ENCODE results near the gene C19orf85. TPM values are rescaled to one million over a fixed set of nuclear protein-coding genes. Genes with fewer than 3 reads are reported as not detected.

C19orf85 gene
- total RNA-seq, 1 donor from 2014 or later: not detected

DNA sequence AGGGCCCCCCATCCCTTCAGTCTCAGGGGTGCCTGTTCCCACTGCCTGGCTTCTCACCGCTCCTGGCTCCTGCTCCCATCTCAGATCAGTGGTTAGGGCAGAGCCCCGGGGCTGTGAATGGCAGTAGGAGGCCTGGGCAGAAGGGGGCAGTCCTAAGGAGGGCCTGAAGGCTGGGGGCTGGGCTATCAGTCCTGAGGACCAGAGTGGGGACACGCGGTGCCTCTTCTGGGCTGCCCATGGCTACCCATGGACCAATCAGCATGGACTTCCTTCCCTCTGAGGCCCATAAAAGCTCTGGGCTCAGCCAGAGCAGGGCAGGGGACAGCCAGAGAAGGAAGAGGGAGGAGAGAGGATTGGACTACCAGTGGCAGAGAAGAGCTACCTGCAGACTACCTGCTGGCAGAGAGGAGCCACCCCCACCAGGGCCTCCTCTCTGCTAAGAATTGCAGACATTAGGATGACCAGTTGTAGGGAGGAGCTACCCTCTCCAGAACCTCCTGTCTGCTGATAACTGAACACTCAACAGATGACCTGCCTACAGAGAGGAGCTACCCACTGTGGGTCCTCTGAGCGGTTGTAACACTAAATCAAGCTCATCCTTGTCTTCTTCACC lies 44.8 kb downstream of the C19orf85 start:
- Histone ChIP-seq H3K27me3 (peaks cover 19% of the 10 kb centered on the region), H3K4me2 (no peak overlapping the region), H3K36me3 (no peaks in the 10 kb centered on the region), H3K4me1 (no peaks in the 10 kb centered on the region), H3F3A (ENCODE audit: low read depth) (no peaks in the 10 kb centered on the region), H3K27ac (no peak overlapping the region), H3K79me2 (ENCODE audit: low read depth) (no peaks in the 10 kb centered on the region), H2AFZ (replicated peaks) (no peak overlapping the region), H4K20me1 (ENCODE audit: low read depth) (no peaks in the 10 kb centered on the region), H3K4me3 (no peak overlapping the region), H3K9ac (no peak overlapping the region), H3K9me3 (ENCODE audit: low read depth) (no peaks in the 10 kb centered on the region)
- TF ChIP-seq, protein P1, sequence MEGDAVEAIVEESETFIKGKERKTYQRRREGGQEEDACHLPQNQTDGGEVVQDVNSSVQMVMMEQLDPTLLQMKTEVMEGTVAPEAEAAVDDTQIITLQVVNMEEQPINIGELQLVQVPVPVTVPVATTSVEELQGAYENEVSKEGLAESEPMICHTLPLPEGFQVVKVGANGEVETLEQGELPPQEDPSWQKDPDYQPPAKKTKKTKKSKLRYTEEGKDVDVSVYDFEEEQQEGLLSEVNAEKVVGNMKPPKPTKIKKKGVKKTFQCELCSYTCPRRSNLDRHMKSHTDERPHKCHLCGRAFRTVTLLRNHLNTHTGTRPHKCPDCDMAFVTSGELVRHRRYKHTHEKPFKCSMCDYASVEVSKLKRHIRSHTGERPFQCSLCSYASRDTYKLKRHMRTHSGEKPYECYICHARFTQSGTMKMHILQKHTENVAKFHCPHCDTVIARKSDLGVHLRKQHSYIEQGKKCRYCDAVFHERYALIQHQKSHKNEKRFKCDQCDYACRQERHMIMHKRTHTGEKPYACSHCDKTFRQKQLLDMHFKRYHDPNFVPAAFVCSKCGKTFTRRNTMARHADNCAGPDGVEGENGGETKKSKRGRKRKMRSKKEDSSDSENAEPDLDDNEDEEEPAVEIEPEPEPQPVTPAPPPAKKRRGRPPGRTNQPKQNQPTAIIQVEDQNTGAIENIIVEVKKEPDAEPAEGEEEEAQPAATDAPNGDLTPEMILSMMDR (IDR thresholded peaks at IDR 0.05): no peak
- TF ChIP-seq EZH2 (IDR thresholded peaks at IDR 0.05) (no peak), EZH2phosphoT487 (IDR thresholded peaks at IDR 0.05) (no peak)
- Mint-ChIP-seq H3K9me3 (no peaks in the 10 kb centered on the region), H3K4me1 (peaks cover 5% of the 10 kb centered on the region), H3K27me3 (ENCODE audit: insufficient read depth, low read depth) (peaks cover 15% of the 10 kb centered on the region), H3K36me3 (no peaks in the 10 kb centered on the region), H3K4me3 (no peak overlapping the region), H3K27ac (no peak overlapping the region)
- DNase-seq (ENCODE audit: low spot score): no peak

DNA sequence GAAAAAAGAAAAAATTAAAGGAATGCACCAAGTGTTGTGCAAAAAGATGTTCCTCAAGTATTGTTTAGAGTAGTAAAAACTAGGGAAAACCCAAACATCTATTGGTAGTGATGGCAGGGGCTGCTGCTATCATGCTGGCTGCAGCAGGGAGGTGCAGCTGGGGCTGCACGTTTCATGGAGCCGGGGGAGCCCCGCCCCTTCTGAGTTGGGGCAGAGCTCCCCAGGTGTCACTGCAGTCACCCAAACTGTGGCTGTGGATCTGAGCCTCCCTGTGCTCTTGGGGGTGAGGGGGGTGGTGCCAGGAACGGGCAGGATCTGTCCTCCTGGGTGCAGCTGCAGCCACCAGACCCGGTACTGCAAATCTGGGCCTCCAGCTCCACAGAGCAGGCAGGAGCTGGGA lies 45.4 kb downstream of the C19orf85 start:
- H3K27ac Mint-ChIP-seq: no peak overlapping the region
- H3K4me1 ChIP-seq: no peaks in the 10 kb centered on the region
- H3K4me2 ChIP-seq: no peak overlapping the region
- no peak overlapping the region for H2AFZ ChIP-seq (replicated peaks)
- H3K4me1 Mint-ChIP-seq: peaks cover 5% of the 10 kb centered on the region
- no peak overlapping the region for H3K4me3 Mint-ChIP-seq
- H3K27me3 ChIP-seq: peaks cover 19% of the 10 kb centered on the region
- H3K27me3 Mint-ChIP-seq (ENCODE audit: insufficient read depth, low read depth): peaks cover 17% of the 10 kb centered on the region
- H3K9ac ChIP-seq: no peak overlapping the region
- H3K9me3 Mint-ChIP-seq: no peaks in the 10 kb centered on the region
- no peaks in the 10 kb centered on the region for H3K36me3 ChIP-seq
- H4K20me1 ChIP-seq (ENCODE audit: low read depth): no peaks in the 10 kb centered on the region
- H3F3A ChIP-seq (ENCODE audit: low read depth): no peaks in the 10 kb centered on the region
- no peak overlapping the region for H3K4me3 ChIP-seq
- no peaks in the 10 kb centered on the region for H3K36me3 Mint-ChIP-seq
- TF ChIP-seq, protein P1 (IDR thresholded peaks at IDR 0.05): no peak
- TF ChIP-seq EZH2phosphoT487 (IDR thresholded peaks at IDR 0.05): no peak
- no peak for TF ChIP-seq EZH2 (IDR thresholded peaks at IDR 0.05)
- no peak overlapping the region for H3K27ac ChIP-seq
- H3K9me3 ChIP-seq (ENCODE audit: low read depth): no peaks in the 10 kb centered on the region
- no peak for DNase-seq (ENCODE audit: low spot score)
- no peaks in the 10 kb centered on the region for H3K79me2 ChIP-seq (ENCODE audit: low read depth)

DNA sequence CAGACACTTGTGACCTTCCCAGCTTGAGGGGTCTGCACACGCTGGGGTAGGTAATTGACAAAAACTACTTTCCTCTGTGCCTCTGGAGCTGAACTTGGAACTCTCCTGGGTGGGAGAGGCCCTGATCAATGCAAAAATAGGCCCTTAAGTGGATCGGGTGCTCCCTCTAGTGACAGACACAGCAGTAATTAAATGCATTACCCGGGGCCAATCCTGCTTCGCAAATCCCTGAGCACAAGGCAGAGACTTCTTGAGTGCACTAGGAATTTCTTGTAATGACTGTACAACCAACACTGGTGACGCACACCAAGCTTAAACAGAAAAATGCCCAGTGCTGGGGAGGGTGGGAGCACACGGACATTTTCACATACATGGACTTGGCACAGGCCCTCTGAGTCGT lies 46.4 kb downstream of the C19orf85 start:
- peak; percentile 86 for DNase-seq (ENCODE audit: low spot score)
- Histone ChIP-seq H3K27ac (no peak overlapping the region), H4K20me1 (ENCODE audit: low read depth) (no peaks in the 10 kb centered on the region), H3K4me1 (no peaks in the 10 kb centered on the region), H2AFZ (replicated peaks) (no peak overlapping the region), H3K9ac (no peak overlapping the region), H3K79me2 (ENCODE audit: low read depth) (no peaks in the 10 kb centered on the region), H3K36me3 (no peaks in the 10 kb centered on the region), H3K27me3 (peaks cover 19% of the 10 kb centered on the region), H3K9me3 (ENCODE audit: low read depth) (no peaks in the 10 kb centered on the region), H3K4me2 (no peak overlapping the region), H3F3A (ENCODE audit: low read depth) (no peaks in the 10 kb centered on the region), H3K4me3 (no peak overlapping the region)
- H3K27me3 Mint-ChIP-seq (ENCODE audit: insufficient read depth, low read depth): peaks cover 15% of the 10 kb centered on the region
- H3K9me3 Mint-ChIP-seq: no peaks in the 10 kb centered on the region
- TF ChIP-seq EZH2 (IDR thresholded peaks at IDR 0.05): peak; percentile 29
- no peak for TF ChIP-seq EZH2phosphoT487 (IDR thresholded peaks at IDR 0.05)
- TF ChIP-seq, protein P1 (IDR thresholded peaks at IDR 0.05): peak; percentile 84
- peak overlapping the region; percentile 44 for H3K27ac Mint-ChIP-seq
- peaks cover 5% of the 10 kb centered on the region for H3K4me1 Mint-ChIP-seq
- no peak overlapping the region for H3K4me3 Mint-ChIP-seq
- no peaks in the 10 kb centered on the region for H3K36me3 Mint-ChIP-seq

Other genes starting within 250 kb of the C19orf85 start
- gene TMEM86B, start 236.0 kb downstream of the C19orf85 start, total RNA-seq (ENCODE audit: low replicate concordance): 1.4 and 3.3 TPM in 2 replicates
- gene PPP6R1, start 205.7 kb downstream of the C19orf85 start, total RNA-seq (ENCODE audit: low replicate concordance): 13.1 and 40.4 TPM in 2 replicates
- gene HSPBP1, start 184.6 kb downstream of the C19orf85 start, total RNA-seq (ENCODE audit: low replicate concordance): 15.0 and 43.1 TPM in 2 replicates
- gene BRSK1, start 180.8 kb downstream of the C19orf85 start, total RNA-seq (ENCODE audit: low replicate concordance): 24.1 and 43.1 TPM in 2 replicates
- gene TMEM150B, start 139.4 kb downstream of the C19orf85 start, total RNA-seq (ENCODE audit: low replicate concordance): 0.62 TPM in 1 of 2 replicates, not detected in the other
- 21.1 and 73.7 TPM in 2 replicates for gene KMT5C, start 124.9 kb downstream of the C19orf85 start, total RNA-seq (ENCODE audit: low replicate concordance)
- 0.77 TPM in 1 of 2 replicates, not detected in the other for gene COX6B2, start 110.0 kb downstream of the C19orf85 start, total RNA-seq (ENCODE audit: low replicate concordance)
- gene GARIN5B, start 101.5 kb downstream of the C19orf85 start, total RNA-seq (ENCODE audit: low replicate concordance): 0.09 TPM in 1 of 2 replicates, not detected in the other
- gene IL11, start 94.3 kb downstream of the C19orf85 start, total RNA-seq (ENCODE audit: low replicate concordance): 0.06 and 0.62 TPM in 2 replicates
- gene TMEM190, start 87.9 kb downstream of the C19orf85 start, total RNA-seq (ENCODE audit: low replicate concordance): not detected in 2 replicates
- 0.15 TPM in 1 of 2 replicates, not detected in the other for gene TMEM238, start 80.5 kb downstream of the C19orf85 start, total RNA-seq (ENCODE audit: low replicate concordance)
- gene RPL28, start 78.8 kb downstream of the C19orf85 start, total RNA-seq (ENCODE audit: low replicate concordance): 1,017 and 1,124 TPM in 2 replicates
- 118 and 159 TPM in 2 replicates for gene UBE2S, start 57.0 kb downstream of the C19orf85 start, total RNA-seq (ENCODE audit: low replicate concordance)
- 0.09 and 0.21 TPM in 2 replicates for gene SHISA7, start 21.5 kb downstream of the C19orf85 start, total RNA-seq (ENCODE audit: low replicate concordance)
- 14.8 and 34.4 TPM in 2 replicates for gene ISOC2, start 3.1 kb downstream of the C19orf85 start, total RNA-seq (ENCODE audit: low replicate concordance)
- gene ZNF628, start 11.9 kb upstream of the C19orf85 start, total RNA-seq (ENCODE audit: low replicate concordance): 5.0 TPM in 1 of 2 replicates, not detected in the other
- gene NAT14, start 20.4 kb upstream of the C19orf85 start, total RNA-seq (ENCODE audit: low replicate concordance): 16.2 and 49.2 TPM in 2 replicates
- gene SSC5D, start 23.7 kb upstream of the C19orf85 start, total RNA-seq (ENCODE audit: low replicate concordance): 0.56 TPM in 1 of 2 replicates, not detected in the other
- gene SBK2, start 72.4 kb upstream of the C19orf85 start, total RNA-seq (ENCODE audit: low replicate concordance): 6.2 TPM in 1 of 2 replicates, not detected in the other
- 3.3 and 15.1 TPM in 2 replicates for gene SBK3, start 80.8 kb upstream of the C19orf85 start, total RNA-seq (ENCODE audit: low replicate concordance)
- gene ZNF579, start 116.1 kb upstream of the C19orf85 start, total RNA-seq (ENCODE audit: low replicate concordance): 2.1 and 15.2 TPM in 2 replicates
- gene FIZ1, start 134.8 kb upstream of the C19orf85 start, total RNA-seq (ENCODE audit: low replicate concordance): 4.8 and 10.8 TPM in 2 replicates
- 3.2 and 5.4 TPM in 2 replicates for gene ZNF524, start 135.5 kb upstream of the C19orf85 start, total RNA-seq (ENCODE audit: low replicate concordance)
- 0.49 and 4.5 TPM in 2 replicates for gene ZNF865, start 140.9 kb upstream of the C19orf85 start, total RNA-seq (ENCODE audit: low replicate concordance)
- 3.9 and 12.5 TPM in 2 replicates for gene ZNF784, start 159.8 kb upstream of the C19orf85 start, total RNA-seq (ENCODE audit: low replicate concordance)
- gene ZNF580, start 176.3 kb upstream of the C19orf85 start, total RNA-seq (ENCODE audit: low replicate concordance): 2.8 and 13.4 TPM in 2 replicates
- gene ZNF581, start 178.9 kb upstream of the C19orf85 start, total RNA-seq (ENCODE audit: low replicate concordance): 12.2 and 32.4 TPM in 2 replicates
- 7.6 and 24.9 TPM in 2 replicates for gene CCDC106, start 183.5 kb upstream of the C19orf85 start, total RNA-seq (ENCODE audit: low replicate concordance)
- gene U2AF2, start 190.3 kb upstream of the C19orf85 start, total RNA-seq (ENCODE audit: low replicate concordance): 124 and 238 TPM in 2 replicates
- gene EPN1, start 210.5 kb upstream of the C19orf85 start, total RNA-seq (ENCODE audit: low replicate concordance): 16.1 and 75.0 TPM in 2 replicates